ENCODE data around the gene FAM210B. TPM values are rescaled to one million over a fixed set of nuclear protein-coding genes. Genes with fewer than 3 reads are reported as not detected.
A peak's percentile ranks its signal among the peaks of the same experiment; 100 is the strongest.

Gene FAM210B, protein sequence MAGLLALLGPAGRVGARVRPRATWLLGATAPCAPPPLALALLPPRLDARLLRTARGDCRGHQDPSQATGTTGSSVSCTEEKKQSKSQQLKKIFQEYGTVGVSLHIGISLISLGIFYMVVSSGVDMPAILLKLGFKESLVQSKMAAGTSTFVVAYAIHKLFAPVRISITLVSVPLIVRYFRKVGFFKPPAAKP
- polyA plus RNA-seq (2011; rRNA removed) (40.7 and 50.5 TPM in 2 replicates), polyA minus RNA-seq (2011; rRNA and poly(A)+ RNA removed) (13.3 and 17.5 TPM in 2 replicates)

DNA sequence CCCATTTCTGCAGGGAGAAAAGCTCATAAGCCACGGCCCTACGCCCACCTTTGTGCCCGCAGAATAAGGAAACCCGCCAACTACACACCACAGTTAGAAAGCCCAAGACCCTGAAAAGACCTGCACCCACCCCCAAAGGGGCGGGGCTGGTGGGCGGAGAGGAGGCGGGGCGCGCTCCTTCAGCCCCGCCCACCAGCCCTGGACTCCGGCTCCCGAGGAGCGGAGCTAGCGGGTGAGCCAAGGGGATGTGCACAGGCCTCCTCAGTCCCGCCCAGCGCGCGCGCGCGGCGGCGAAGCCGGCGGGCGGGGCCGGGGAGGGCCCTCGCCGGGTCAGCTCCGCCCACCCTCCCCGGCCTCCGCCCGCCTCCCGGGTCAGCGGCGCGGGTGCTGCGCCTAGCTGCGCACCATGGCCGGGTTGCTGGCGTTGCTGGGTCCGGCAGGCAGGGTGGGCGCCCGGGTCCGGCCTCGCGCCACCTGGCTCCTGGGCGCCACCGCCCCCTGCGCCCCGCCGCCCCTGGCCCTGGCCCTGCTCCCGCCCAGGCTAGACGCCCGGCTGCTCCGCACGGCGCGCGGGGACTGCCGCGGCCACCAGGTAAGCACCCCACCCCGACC is at the start of gene FAM210B:
TSS of gene FAM210B (plus strand) at position 375 of the 612 bp plus-strand sequence. CDS start at position 407, 32 bp downstream.
- Histone ChIP-seq H3K4me3 (ENCODE audit: low read depth, low read length) (peak within 1 kb of the TSS; percentile 86), H3K27me3 (ENCODE audit: control insufficient read depth, insufficient read depth, low read length) (no peaks in the 10 kb centered on the region), H3K36me3 (ENCODE audit: control insufficient read depth, insufficient read depth, low read length) (peaks cover 4% of the 10 kb centered on the region; the same call in 1 of the 2 replicates)
- no peak for DNase-seq (ENCODE audit: low read depth)
- POLR2A ChIA-PET, result interaction anchor here (0.5 kb wide), 1 partner anchor 110 kb away, joined by 3 read pairs; the partner anchor contains the start of gene RTF2
- TF ChIP-seq, protein P1, sequence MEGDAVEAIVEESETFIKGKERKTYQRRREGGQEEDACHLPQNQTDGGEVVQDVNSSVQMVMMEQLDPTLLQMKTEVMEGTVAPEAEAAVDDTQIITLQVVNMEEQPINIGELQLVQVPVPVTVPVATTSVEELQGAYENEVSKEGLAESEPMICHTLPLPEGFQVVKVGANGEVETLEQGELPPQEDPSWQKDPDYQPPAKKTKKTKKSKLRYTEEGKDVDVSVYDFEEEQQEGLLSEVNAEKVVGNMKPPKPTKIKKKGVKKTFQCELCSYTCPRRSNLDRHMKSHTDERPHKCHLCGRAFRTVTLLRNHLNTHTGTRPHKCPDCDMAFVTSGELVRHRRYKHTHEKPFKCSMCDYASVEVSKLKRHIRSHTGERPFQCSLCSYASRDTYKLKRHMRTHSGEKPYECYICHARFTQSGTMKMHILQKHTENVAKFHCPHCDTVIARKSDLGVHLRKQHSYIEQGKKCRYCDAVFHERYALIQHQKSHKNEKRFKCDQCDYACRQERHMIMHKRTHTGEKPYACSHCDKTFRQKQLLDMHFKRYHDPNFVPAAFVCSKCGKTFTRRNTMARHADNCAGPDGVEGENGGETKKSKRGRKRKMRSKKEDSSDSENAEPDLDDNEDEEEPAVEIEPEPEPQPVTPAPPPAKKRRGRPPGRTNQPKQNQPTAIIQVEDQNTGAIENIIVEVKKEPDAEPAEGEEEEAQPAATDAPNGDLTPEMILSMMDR (IDR thresholded peaks at IDR 0.05; ENCODE audit: insufficient read depth, low read depth, low read length), result no peak
- CTCF ChIA-PET, result interaction anchor here (0.6 to 1.6 kb wide), 3 partner anchors 9 to 157 kb away, joined by 3 to 6 read pairs (median 3); no protein-coding TSS in a partner anchor

DNA sequence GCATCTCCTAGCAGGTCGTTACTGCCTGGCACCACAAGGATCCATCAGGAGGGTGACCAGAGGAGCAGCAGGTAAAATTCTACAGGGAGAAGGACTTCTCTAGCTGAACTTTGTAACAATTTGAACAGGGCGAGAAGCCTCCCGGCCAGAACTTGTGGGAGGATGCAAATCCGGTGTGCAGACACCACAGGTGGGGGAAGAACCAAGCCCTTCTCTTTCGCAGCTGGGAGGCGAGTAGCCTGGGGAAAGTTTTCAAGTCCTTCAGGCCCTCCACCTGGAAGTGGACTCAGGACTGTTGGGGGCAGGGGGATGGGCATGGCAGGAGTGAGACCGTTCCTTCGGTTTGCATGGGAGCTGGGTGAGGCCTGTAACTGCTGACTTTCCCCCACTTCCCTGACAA is 42.7 kb upstream of the FAM210B start:
- no peaks in the 10 kb centered on the region for H3K36me3 ChIP-seq (ENCODE audit: control insufficient read depth, insufficient read depth, low read length)
- TF ChIP-seq, protein P1 (IDR thresholded peaks at IDR 0.05; ENCODE audit: insufficient read depth, low read depth, low read length), result no peak
- H3K4me3 ChIP-seq (ENCODE audit: low read depth, low read length), result no peak overlapping the region
- no peak for DNase-seq (ENCODE audit: low read depth)
- CTCF ChIA-PET, result no interaction called here
- POLR2A ChIA-PET, result no interaction called here
- H3K27me3 ChIP-seq (ENCODE audit: control insufficient read depth, insufficient read depth, low read length), result no peaks in the 10 kb centered on the region

DNA sequence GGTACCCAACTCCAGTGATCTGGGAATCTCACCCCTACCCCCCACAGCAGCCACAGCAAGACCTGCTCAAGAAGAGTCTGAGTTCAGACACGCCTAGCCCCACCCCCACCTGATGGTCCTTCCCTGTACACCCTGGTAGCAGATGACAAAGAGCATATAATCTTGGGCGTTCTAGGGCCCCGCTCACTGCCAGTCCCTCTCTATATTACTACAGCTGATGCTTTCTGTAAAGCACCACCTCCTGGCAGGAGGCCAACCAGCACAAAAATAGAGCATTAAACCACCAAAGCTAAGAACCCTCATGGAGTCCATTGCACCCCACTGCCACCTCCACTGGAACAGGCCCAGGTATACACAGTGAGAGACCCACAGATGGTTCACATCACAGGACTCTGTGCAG is 42.3 kb upstream of the FAM210B start:
- no peak for DNase-seq (ENCODE audit: low read depth)
- no peaks in the 10 kb centered on the region for H3K27me3 ChIP-seq (ENCODE audit: control insufficient read depth, insufficient read depth, low read length)
- ChIA-PET CTCF (no interaction called here), POLR2A (no interaction called here)
- no peak overlapping the region for H3K4me3 ChIP-seq (ENCODE audit: low read depth, low read length)
- TF ChIP-seq, protein P1 (IDR thresholded peaks at IDR 0.05; ENCODE audit: insufficient read depth, low read depth, low read length), result no peak
- H3K36me3 ChIP-seq (ENCODE audit: control insufficient read depth, insufficient read depth, low read length), result no peaks in the 10 kb centered on the region

DNA sequence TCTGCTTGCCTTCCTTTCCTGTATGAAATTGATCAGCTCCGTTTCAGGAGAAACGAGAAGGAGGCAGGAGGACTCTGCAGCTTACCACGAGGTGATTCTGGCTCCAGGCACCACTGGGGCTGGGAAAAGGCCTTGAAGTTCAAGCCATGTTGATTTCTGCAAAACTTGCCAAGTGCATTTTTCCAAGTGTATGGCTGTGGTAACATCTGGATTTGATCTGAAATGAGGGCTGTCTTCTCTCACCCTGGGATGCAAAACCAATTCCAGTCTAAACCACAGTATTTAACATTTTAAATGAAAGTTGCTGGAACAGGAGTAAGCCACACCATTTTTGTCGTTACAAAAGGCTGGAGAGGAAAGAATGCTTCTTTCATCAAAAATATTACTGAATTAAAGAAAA is 36.1 kb upstream of the FAM210B start:
- no peak overlapping the region for H3K4me3 ChIP-seq (ENCODE audit: low read depth, low read length)
- peak; percentile 7 for DNase-seq (ENCODE audit: low read depth)
- H3K27me3 ChIP-seq (ENCODE audit: control insufficient read depth, insufficient read depth, low read length), result no peaks in the 10 kb centered on the region
- TF ChIP-seq, protein P1 (IDR thresholded peaks at IDR 0.05; ENCODE audit: insufficient read depth, low read depth, low read length), result no peak
- H3K36me3 ChIP-seq (ENCODE audit: control insufficient read depth, insufficient read depth, low read length), result no peaks in the 10 kb centered on the region
- ChIA-PET POLR2A (no interaction called here), CTCF (no interaction called here)

DNA sequence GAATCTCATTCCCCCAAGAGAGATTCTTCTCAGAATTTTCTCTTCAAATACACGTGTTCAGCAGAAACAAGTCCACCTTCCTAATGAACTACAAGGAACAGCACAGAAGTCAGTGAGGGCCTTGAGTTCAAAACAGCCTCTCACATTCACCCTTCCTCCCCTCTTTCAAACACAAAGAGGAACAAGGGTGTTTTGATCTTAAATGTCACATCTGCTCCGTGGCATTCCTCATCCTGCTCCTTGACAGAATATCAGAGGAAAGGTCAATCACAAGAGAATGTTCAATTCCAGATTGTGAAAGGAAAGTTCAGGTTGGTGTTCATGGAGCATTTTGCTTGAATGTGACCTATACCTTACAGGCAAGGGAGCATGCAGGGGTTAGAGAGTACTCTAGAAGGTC is 35.6 kb upstream of the FAM210B start:
- H3K27me3 ChIP-seq (ENCODE audit: control insufficient read depth, insufficient read depth, low read length), result no peaks in the 10 kb centered on the region
- ChIA-PET POLR2A (no interaction called here), CTCF (no interaction called here)
- no peak for DNase-seq (ENCODE audit: low read depth)
- H3K36me3 ChIP-seq (ENCODE audit: control insufficient read depth, insufficient read depth, low read length), result no peaks in the 10 kb centered on the region
- TF ChIP-seq, protein P1 (IDR thresholded peaks at IDR 0.05; ENCODE audit: insufficient read depth, low read depth, low read length), result no peak
- H3K4me3 ChIP-seq (ENCODE audit: low read depth, low read length), result no peak overlapping the region
